HTR-8/SVneo (cell line): Measurements from ENCODE around the gene PROX2.

ENCODE experiments used
- DNase-seq: peaks from one replicate; pipeline ENCODE4 v3.0.0; 2011; ENCODE audit warnings: low spot score, mixed read lengths; ENCODE audit not compliant: insufficient read length
- FAIRE-seq: peaks from 2 replicates; lab custom pipeline; 2011; peaks lifted over from hg19 to GRCh38; lab: Jason Lieb, UNC

The PROX2 gene

DNA sequence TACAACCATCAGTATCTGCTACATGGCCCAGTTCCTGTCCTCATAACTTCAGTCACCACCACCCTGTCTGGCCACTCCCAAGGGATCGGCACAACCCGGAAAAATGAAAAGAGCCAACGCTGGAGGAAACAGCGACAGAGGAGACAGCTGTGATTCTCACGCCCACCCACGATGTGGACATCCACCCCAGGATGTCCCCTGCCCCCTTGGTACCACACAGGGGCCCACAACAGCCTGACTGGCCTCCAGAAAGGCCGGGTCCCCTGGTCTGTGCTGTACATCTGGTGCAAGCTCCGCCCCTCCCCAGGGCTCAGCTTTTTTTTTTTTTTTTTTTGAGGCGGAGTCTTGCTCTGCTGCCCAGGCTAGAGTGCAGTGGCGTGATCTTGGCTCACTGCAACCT lies 34.6 kb upstream of the PROX2 start:
- peak; percentile 73 for FAIRE-seq

DNA sequence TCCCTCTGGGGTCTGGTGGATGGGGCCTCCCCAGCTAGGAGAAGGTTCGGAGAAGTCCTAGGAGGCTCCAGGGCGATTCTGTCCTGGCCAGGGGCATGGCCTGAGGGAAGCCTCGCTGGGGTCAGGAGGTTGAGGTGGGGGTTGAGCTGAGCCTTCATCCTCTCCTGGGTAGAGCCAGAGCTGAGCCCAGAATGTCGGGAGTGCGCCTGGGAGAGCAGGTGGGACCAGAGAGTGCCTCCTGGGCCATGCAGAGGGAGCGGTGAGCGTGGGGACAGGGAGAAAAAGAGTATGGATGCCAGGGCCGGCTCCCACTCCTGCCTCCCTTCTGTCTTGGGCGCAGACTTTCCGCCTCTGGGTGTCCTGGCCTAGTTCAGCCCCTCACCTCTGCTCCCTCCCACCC lies 34.0 kb upstream of the PROX2 start:
- FAIRE-seq (no peak), DNase-seq (no peak)

More for the DNA sequence above, 34.6 kb upstream of the PROX2 start:
- no peak for DNase-seq

DNA sequence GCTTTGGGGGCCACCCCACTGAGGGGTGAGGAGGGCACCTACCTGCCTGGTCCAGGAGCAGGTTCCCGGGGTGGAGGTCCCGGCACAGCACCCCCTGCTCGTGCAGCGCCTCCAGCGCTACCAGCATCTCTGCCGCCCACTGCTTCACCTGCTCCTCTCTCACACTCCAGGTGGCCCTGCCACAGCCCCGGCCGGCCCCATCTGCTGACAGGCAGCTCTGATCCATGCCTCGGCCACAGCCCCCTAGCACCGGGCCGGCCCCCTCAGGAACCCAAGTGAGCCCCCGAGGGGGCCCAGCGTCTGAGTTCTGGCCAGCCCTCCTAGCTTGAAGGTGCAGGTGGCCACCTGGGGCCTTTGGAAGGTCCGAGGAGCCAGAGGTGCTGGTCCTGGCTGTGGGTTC lies 33.6 kb upstream of the PROX2 start:
- FAIRE-seq: no peak
- DNase-seq: no peak

GRCh38 chr14:74908861-74909341 lies 33.0 kb upstream of the PROX2 start:
- no peak for DNase-seq

GRCh38 chr14:74907744-74908143 lies 31.8 kb upstream of the PROX2 start:
- peak; percentile 23 for FAIRE-seq
- no peak for DNase-seq

More at GRCh38 chr14:74908861-74909341, 33.0 kb upstream of the PROX2 start:
- FAIRE-seq: peak; percentile 38

- FAIRE-seq (no peak), DNase-seq (no peak)
Measured at GRCh38 chr14:74906925-74907521, 31.1 kb upstream of the PROX2 start.

GRCh38 chr14:74905595-74906142 lies 29.7 kb upstream of the PROX2 start:
- FAIRE-seq (peak; percentile 99), DNase-seq (peak; percentile 91)

DNA sequence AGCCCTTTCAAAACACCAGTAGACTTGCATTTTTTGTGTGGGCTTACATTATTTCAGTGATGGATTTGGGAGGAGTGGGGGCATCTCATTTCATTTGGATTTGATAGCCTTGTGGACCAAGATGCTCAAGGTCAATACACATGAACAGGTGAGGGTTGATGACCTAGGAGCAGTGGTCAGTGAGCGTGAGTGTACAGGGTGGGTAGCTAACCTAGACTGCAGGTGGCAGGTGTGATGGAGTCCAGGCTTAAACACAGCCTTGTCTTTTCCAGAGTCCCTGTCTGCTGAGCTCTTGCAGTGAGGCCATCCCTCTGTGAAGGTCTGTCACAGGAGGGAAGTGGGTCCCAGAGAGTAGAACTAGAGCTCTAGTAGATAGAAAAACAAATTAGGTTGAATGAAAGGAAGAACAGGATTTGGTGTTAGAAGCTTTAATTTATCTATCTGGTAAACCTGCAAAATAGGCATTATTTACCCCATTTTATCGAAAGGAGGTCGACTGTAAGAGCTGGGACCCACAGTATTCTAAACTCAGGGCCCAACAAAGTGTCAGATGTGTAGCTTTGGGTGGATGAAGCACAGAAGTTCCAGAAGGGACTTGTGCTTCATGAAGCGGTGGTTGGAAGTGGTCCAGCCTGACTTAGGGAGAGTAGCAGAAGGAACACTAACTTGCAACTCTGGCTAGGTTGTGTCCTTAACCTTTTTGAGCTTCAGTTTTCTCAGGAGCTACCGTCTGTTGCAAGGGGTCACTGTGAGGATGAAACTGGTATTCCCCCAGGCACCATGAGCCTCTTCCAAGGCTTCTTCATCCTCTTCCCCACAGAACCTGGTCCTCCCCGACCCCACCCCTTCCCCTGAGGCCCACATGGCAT lies 28.9 kb upstream of the PROX2 start:
- FAIRE-seq: peak; percentile 89

DNA sequence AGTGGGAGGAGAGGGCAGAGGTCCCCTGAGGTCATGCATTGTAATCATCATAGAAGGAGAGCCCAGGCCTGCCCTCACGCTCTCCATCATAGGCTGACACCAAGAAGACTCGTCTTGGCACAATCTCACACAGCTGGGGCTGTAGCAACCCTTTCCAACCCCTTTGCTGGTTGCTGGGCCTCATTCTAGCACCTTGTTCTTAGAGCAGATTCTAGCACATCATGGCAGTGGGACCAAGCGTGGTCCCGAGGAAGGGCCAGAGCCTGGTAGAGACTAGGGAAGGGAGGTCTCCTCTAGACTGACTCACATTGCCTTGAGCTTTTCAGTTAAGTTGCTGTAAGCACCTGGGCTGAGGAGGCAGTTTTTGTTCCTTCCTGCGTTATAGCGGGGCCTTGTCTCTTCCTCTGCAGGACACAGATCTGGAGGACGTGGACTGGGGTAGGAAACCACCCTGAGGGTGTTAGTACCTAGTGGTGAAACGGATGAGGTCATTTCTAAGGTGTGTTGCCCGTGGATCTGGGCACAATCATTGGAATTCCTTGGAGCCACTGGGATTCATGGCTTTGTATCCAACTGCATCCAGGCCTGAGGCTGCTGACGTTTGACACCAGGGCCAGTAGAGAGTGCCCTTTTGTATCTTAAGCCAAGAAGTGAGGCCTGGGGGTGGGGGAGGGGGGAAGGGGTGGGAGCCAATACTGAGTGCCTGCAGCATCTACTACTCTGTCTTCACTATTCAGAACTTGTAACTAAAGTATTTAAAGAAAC lies 27.2 kb upstream of the PROX2 start:
- FAIRE-seq: peak; percentile 79
- DNase-seq: no peak

More for the DNA sequence above, 28.9 kb upstream of the PROX2 start:
- DNase-seq: no peak

GRCh38 chr14:74898694-74899093 lies 22.7 kb upstream of the PROX2 start:
- no peak for DNase-seq
- peak; percentile 81 for FAIRE-seq

- FAIRE-seq (no peak), DNase-seq (no peak)
Measured at GRCh38 chr14:74898083-74898482, 22.1 kb upstream of the PROX2 start.

GRCh38 chr14:74897642-74898041 lies 21.7 kb upstream of the PROX2 start:
- FAIRE-seq (peak; percentile 92), DNase-seq (no peak)

GRCh38 chr14:74896400-74896799 lies 20.5 kb upstream of the PROX2 start:
- FAIRE-seq: no peak
- no peak for DNase-seq

DNA sequence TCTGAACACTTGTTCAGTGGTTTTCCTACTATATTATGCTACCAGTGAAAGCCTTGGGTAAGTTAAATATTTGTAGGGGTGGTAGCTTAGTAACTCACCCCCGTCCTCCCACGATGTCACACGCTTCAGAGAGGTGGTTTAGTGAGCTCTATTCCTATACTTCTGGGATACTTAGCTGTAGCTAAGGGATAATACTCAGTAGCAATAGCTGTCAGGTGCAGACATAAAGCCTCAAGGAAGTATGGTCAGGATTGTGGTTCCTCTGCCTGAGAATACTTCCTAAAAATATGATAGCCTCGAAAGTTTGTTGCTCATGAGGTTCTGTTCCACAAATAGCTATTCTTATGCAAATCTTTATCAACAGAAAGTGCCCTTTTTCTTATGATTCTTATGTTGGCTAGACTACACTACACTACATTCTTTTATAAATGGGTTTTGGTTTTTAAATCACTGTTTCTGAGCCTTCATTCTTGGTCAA lies 17.7 kb upstream of the PROX2 start:
- no peak for DNase-seq
- peak; percentile 51 for FAIRE-seq

DNA sequence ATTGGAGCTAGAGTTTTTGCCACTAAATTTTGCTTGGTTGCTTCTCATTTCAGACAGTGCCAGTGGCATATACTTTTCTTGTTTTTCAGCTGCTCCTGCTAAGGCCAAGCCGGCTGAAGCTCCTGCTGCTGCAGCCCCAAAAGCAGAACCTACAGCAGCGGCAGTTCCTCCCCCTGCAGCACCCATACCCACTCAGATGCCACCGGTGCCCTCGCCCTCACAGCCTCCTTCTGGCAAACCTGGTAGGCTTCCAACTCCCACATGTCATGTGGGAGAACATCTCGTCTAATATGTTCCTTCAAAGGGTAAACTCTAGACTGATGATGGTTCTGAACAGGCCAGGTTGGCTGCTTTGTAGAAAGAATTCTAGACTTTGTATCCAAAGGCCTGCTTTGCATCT lies 16.8 kb upstream of the PROX2 start:
- peak; percentile 69 for FAIRE-seq
- DNase-seq: no peak

DNA sequence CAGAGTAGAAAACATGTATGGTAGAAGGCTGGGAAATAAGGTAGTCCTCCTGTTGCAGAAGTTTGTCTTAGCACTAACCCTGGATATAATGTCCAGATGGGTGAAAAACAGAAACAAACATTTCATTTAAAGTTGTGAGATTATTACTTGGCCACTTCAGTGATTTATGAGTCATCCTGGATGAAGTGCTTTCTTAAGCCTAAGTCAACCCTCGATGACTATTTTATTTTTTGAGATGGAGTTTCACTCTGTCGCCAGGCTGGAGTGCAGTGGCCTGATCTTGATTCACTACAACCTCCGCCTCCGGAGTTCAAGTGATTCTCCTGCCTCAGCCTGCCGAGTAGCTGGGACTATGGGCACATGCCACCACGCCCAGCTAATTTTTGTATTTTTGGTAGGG lies 15.9 kb upstream of the PROX2 start:
- FAIRE-seq (peak; percentile 33), DNase-seq (no peak)

DNA sequence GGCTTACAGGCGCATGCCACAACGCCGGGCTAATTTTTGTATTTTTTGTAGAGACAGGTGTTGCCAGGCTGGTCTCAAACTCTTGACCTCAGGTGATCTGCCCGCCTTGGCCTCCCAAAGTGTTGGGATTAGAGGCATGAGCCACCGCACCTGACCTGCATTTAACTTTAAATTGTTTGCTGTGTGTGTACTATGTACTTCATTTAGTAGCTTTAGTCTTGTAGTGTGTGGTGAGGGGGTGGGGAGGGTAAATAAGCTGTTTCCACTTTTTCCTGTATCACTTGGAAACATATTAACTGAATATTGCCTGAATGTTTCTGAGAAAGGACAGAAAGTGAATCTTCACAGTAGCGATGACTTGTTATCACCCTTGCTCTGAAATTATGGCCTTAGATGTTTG lies 14.3 kb upstream of the PROX2 start:
- DNase-seq (no peak), FAIRE-seq (peak; percentile 60)

GRCh38 chr14:74888164-74889158 lies 12.5 kb upstream of the PROX2 start:
- FAIRE-seq (no peak), DNase-seq (no peak)

DNA sequence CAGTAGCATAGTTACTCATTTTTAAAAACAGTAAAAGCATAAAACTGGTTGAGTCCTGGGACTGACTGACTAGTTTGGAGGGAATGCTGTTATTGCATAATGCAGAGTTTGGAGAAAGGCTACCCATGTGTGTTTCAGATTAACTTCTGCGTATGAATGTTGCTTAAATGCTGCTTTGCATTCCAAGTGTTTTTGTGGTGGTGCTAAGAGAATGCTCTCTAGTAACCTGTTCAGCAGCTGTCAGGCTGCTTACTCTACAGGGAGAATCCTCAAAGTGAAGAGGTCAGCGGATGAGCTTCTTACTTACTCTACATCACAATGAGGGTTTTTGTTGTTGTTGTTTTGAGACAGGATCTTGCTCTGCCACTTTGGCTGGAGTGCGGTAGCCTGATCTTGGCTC lies 10.1 kb upstream of the PROX2 start:
- FAIRE-seq (peak; percentile 38), DNase-seq (no peak)
